Lower leg skin (tissue), 4 donors: Measurements from ENCODE around the gene SEPTIN14. TPM values are rescaled to one million over a fixed set of nuclear protein-coding genes. Genes with fewer than 3 reads are reported as not detected.
"Not testable (repeated sequence)": the region's sequence is repeated elsewhere in the genome, so short reads cannot be mapped to it uniquely, and the experiment has no call there.

ENCODE experiments used
- DNase-seq, 2 donors: peaks; one replicate each; pipeline ENCODE4 v3.0.0-alpha.2; 2019; ENCODE audit warnings: low spot score in 2 of 2
- H3K4me3 ChIP-seq: fragments of 200-600 bp; sonication (generic); 2 replicates; pipeline ENCODE4 v1.5.1; 2017; ENCODE audit warnings: mild to moderate bottlenecking, low read depth; ENCODE audit not compliant: poor library complexity, severe bottlenecking
- POLR2A ChIP-seq, 2 donors: fragments of 450-650 bp; IDR thresholded peaks; one replicate each; pipeline ENCODE4 v1.6.1; 2016 to 2017; ENCODE audit warnings: antibody characterized with exemption in 2 of 2, mild to moderate bottlenecking in 1 of 2, moderate library complexity in 1 of 2
- WGBS, 2 donors: methylation state at CpG; one replicate each; pipeline ENCODE4 v1.1.5; 2018; 5-methylcytosine and 5-hydroxymethylcytosine counted together
- intact Hi-C: fragments of 100-400 bp; cut with DNase I; formaldehyde crosslinking; loops from one replicate; pipeline ENCODE4 v1.15.0; 2023; ENCODE audit warnings: low total_unique reads
- total RNA-seq, 4 donors: library from RNA; depleted of rRNA; stranded (reverse); fragments of >200 nt; gene quantifications; one replicate each; pipeline ENCODE4 v1.1.0, GENCODE V29; 2016
- TF ChIP-seq, protein P1 (sequence below), 3 donors: fragments of 450-650 bp; IDR thresholded peaks; one replicate each; pipeline ENCODE4 v1.5.1; 2016; ENCODE audit warnings: antibody characterized with exemption in 3 of 3, mild to moderate bottlenecking in 3 of 3, moderate library complexity in 2 of 3

The SEPTIN14 gene
- not detected for total RNA-seq

DNA sequence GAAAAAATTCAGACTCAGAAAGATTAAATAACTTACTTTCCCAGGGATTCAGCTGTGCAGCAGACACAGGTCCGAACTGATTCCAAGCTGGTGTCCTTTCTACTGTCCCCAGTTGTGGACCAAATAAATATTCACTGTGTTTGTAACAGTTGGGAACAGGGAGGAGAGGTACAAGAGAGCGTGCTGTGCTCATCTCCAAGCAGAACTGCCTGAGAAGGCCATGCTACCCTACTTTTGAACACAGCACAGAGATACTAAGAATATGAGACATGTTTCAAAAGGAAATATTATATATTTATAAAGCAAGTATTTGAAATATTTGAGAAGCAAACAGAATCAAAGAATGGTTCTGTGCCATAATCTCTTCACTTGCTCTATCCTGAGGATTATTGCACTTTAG lies at the start of gene SEPTIN14:
TSS of gene SEPTIN14 (minus strand) at position 101 of the 400 bp plus-strand sequence. CDS start 756 bp downstream, outside the sequence.
- H3K4me3 ChIP-seq, DNase-seq, intact Hi-C loops: not testable (repeated sequence)
- WGBS, 2 donors, result 61 to 82% methylated on average over 2 of the region's 2 CpGs

GRCh38 chr7:55903985-55904759 lies 41.6 kb upstream of the SEPTIN14 start:
- intact Hi-C loops, result no loop called here
- 77 to 91% methylated on average over 6 to 8 of the region's 8 CpGs for WGBS, 2 donors
- H3K4me3 ChIP-seq, result no peak overlapping the region
- TF ChIP-seq POLR2A (IDR thresholded peaks at IDR 0.05), result no peak
- TF ChIP-seq, protein P1, sequence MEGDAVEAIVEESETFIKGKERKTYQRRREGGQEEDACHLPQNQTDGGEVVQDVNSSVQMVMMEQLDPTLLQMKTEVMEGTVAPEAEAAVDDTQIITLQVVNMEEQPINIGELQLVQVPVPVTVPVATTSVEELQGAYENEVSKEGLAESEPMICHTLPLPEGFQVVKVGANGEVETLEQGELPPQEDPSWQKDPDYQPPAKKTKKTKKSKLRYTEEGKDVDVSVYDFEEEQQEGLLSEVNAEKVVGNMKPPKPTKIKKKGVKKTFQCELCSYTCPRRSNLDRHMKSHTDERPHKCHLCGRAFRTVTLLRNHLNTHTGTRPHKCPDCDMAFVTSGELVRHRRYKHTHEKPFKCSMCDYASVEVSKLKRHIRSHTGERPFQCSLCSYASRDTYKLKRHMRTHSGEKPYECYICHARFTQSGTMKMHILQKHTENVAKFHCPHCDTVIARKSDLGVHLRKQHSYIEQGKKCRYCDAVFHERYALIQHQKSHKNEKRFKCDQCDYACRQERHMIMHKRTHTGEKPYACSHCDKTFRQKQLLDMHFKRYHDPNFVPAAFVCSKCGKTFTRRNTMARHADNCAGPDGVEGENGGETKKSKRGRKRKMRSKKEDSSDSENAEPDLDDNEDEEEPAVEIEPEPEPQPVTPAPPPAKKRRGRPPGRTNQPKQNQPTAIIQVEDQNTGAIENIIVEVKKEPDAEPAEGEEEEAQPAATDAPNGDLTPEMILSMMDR (IDR thresholded peaks at IDR 0.05), result no peak
- DNase-seq, result no peak

GRCh38 chr7:55901059-55901458 lies 38.5 kb upstream of the SEPTIN14 start:
- H3K4me3 ChIP-seq, intact Hi-C loops, DNase-seq: not testable (repeated sequence)
- whole genome bisulfite sequencing, 2 donors, result 100% methylated on average over 1 of the region's 1 CpG

GRCh38 chr7:55898287-55898686 lies 35.7 kb upstream of the SEPTIN14 start:
- TF ChIP-seq POLR2A (IDR thresholded peaks at IDR 0.05), result no peak
- TF ChIP-seq, protein P1 (IDR thresholded peaks at IDR 0.05), result no peak
- no peak for DNase-seq
- WGBS, 2 donors, result 85 to 87% methylated on average over 4 of the region's 4 CpGs
- no peak overlapping the region for H3K4me3 ChIP-seq
- intact Hi-C loops, result no loop called here

DNA sequence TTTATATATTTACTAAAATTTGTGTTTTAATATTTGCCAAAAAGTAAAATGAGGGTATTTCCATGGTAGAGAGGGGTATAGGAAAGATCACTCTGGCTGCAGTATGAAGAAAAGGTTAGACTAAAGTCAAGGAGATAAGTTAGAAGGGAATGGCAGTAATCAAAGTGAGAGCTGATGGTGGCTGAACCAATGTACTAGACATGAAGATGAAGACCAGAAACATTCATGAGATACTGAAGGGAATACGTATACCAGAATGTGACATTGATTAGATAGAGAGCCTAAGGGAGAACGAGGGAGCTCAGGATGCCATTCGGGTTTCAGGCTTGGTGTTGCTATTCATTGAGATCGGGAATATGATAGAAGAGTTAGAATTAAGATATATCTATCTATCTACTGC lies 32.5 kb upstream of the SEPTIN14 start:
- WGBS, 2 donors, result 92 to 95% methylated on average over 4 of the region's 4 CpGs
- intact Hi-C loops, result no loop called here
- no peak for TF ChIP-seq POLR2A (IDR thresholded peaks at IDR 0.05)
- TF ChIP-seq, protein P1 (IDR thresholded peaks at IDR 0.05), result no peak
- no peak overlapping the region for H3K4me3 ChIP-seq
- no peak for DNase-seq

DNA sequence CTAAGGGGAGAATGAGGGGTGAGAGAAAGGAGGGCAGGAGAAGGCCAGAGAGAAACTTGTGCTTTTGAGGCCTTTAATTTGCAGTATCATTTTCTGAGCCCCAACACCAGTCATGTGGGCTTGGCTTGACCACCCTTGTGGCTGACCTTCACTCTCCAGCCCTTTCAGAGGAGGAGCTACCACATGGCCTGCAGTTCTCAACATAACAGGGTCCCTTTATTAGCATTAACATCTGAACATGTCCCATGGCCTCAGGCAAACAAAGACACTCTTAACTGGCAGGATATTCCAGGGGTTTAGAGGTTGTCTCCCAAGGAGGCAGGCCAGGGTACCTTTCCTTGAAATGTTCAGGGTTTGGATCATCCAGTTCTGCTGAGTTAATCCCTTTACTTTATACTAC lies 31.4 kb upstream of the SEPTIN14 start:
- no peak for TF ChIP-seq POLR2A (IDR thresholded peaks at IDR 0.05)
- TF ChIP-seq, protein P1 (IDR thresholded peaks at IDR 0.05), result no peak
- no peak for DNase-seq
- intact Hi-C loops, result no loop called here
- H3K4me3 ChIP-seq, result no peak overlapping the region

- intact Hi-C loops, result loop anchor here (10.0 kb wide), 1 partner anchor 186 kb away; no protein-coding TSS in a partner anchor
- not testable (repeated sequence) for H3K4me3 ChIP-seq, DNase-seq
- 71% methylated on average over 10 of the region's 10 CpGs for WGBS, 2 donors
Observed at GRCh38 chr7:55888378-55888777, 25.8 kb upstream of the SEPTIN14 start.
